Measurements from ENCODE around the gene IRF2BP2.

Gene IRF2BP2

DNA sequence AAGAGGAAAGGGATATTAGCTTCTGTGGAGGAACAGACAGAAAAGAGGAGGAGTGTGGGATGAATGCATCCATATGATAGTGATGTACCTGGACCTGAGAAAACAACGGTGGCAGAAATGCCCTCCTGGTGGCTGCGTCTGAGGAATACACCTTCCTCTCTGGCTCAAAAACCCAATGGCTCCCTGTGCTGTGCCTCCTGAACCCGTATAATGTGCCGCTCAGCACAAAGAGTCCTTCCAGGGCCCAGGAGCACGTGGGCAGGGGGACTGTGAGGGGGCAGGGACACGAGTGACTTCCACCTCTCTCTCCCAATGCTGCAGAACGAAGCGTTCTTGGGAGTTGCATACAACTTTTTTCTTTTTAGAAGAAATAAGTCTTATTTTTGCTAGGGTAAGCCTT is 31.2 kb downstream of the IRF2BP2 start:
- no peak for ATAC-seq

DNA sequence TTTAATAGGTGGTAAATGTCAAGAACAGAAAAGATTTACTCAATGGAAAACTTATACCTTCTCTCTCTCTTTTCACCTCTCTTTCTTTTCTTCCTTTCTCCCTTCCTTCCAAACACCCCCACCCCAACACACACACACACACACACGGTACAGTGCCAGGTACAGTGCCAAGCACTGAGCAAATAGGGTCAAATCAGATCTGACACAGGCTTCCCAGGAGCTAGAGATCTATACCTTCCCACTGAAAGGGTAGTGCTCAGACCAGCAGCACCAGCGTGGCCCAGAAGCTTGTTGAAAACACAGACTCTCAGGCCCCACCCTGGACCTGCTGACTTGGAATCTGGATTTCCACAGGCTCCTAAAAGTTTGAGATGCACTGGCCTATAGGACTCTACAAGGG is 31.9 kb downstream of the IRF2BP2 start:
- ATAC-seq = no peak
- TF ChIP-seq TOX (CRISPR knock-in tag; IDR thresholded peaks at IDR 0.05; ENCODE audit: borderline replicate concordance) = no peak
- TF ChIP-seq BACH2 (CRISPR knock-in tag; IDR thresholded peaks at IDR 0.05; ENCODE audit: borderline replicate concordance) = no peak
- no peak for TF ChIP-seq ARNTL (CRISPR knock-in tag; IDR thresholded peaks at IDR 0.05; ENCODE audit: borderline replicate concordance, low read depth)
- no peak for TF ChIP-seq ESRRG (CRISPR knock-in tag; IDR thresholded peaks at IDR 0.05)
- no peak for TF ChIP-seq PPARA (CRISPR knock-in tag; IDR thresholded peaks at IDR 0.05; ENCODE audit: borderline replicate concordance)
- no peak for TF ChIP-seq ZFP30 (CRISPR knock-in tag; IDR thresholded peaks at IDR 0.05)
- no peak for TF ChIP-seq TCF4 (CRISPR knock-in tag; IDR thresholded peaks at IDR 0.05; ENCODE audit: borderline replicate concordance)

More for the DNA sequence above, 31.2 kb downstream of the IRF2BP2 start:
- no peak for TF ChIP-seq OSR1 (CRISPR knock-in tag; IDR thresholded peaks at IDR 0.05)
- no peak for TF ChIP-seq GLIS3 (CRISPR knock-in tag; IDR thresholded peaks at IDR 0.05)
- no peak for TF ChIP-seq SNAI2 (CRISPR knock-in tag; IDR thresholded peaks at IDR 0.05)
- no peak for TF ChIP-seq BACH2 (CRISPR knock-in tag; IDR thresholded peaks at IDR 0.05; ENCODE audit: borderline replicate concordance)
- no peak for TF ChIP-seq TCF4 (CRISPR knock-in tag; IDR thresholded peaks at IDR 0.05; ENCODE audit: borderline replicate concordance)
- TF ChIP-seq ZFP3 (CRISPR knock-in tag; IDR thresholded peaks at IDR 0.05) = no peak
- no peak for TF ChIP-seq ESRRG (CRISPR knock-in tag; IDR thresholded peaks at IDR 0.05)
- TF ChIP-seq PPARA (CRISPR knock-in tag; IDR thresholded peaks at IDR 0.05; ENCODE audit: borderline replicate concordance) = no peak
- TF ChIP-seq ISL1 (CRISPR knock-in tag; IDR thresholded peaks at IDR 0.05) = no peak
- no peak for TF ChIP-seq ZNF565 (CRISPR knock-in tag; conservative IDR thresholded peaks at IDR 0.05; ENCODE audit: low read depth)
- no peak for TF ChIP-seq ZFP30 (CRISPR knock-in tag; IDR thresholded peaks at IDR 0.05)
- no peak for TF ChIP-seq ZC3H10 (CRISPR knock-in tag; IDR thresholded peaks at IDR 0.05)
- no peak for TF ChIP-seq CSRNP3 (CRISPR knock-in tag; IDR thresholded peaks at IDR 0.05)
- no peak for TF ChIP-seq CSDC2 (CRISPR knock-in tag; IDR thresholded peaks at IDR 0.05)

DNA sequence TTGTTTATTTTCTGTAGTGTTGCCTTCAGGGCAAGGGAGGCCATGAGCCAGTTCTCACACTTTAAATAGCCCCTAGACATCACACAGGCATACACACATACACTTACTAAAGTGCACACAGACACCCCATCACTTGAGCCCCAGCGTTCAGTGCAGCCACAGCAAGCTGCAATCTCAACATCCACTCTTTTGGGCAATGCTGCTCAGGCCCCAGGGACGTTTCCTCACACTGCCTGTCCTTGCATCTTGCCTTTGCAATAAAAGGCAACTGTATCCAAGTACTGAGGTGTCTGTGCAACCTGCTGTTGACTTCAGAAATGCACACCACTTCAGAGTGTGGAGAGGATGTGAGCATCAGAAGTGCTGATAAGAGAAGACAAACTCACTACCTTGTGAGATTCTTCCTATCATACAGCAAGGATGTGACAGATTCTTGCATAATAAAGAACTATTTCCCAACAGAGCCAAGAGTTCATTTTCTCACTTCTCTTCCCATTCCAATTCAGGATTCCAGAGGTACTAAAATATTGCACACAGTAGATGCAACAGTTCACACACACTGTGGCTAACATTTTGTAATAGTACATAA is 36.2 kb downstream of the IRF2BP2 start:
- ATAC-seq = no peak
- TF ChIP-seq ESRRG (CRISPR knock-in tag; IDR thresholded peaks at IDR 0.05) (no peak), PPARA (CRISPR knock-in tag; IDR thresholded peaks at IDR 0.05; ENCODE audit: borderline replicate concordance) (no peak), TSHZ2 (CRISPR knock-in tag; IDR thresholded peaks at IDR 0.05) (no peak), ISL1 (CRISPR knock-in tag; IDR thresholded peaks at IDR 0.05) (no peak), SNAI2 (CRISPR knock-in tag; IDR thresholded peaks at IDR 0.05) (no peak), TCF4 (CRISPR knock-in tag; IDR thresholded peaks at IDR 0.05; ENCODE audit: borderline replicate concordance) (no peak), ZNF8 (CRISPR knock-in tag; IDR thresholded peaks at IDR 0.05) (no peak), ZC3H10 (CRISPR knock-in tag; IDR thresholded peaks at IDR 0.05) (no peak), TOX (CRISPR knock-in tag; IDR thresholded peaks at IDR 0.05; ENCODE audit: borderline replicate concordance) (no peak), ARNTL (CRISPR knock-in tag; IDR thresholded peaks at IDR 0.05; ENCODE audit: borderline replicate concordance, low read depth) (no peak)
- TF ChIP-seq, protein P1, sequence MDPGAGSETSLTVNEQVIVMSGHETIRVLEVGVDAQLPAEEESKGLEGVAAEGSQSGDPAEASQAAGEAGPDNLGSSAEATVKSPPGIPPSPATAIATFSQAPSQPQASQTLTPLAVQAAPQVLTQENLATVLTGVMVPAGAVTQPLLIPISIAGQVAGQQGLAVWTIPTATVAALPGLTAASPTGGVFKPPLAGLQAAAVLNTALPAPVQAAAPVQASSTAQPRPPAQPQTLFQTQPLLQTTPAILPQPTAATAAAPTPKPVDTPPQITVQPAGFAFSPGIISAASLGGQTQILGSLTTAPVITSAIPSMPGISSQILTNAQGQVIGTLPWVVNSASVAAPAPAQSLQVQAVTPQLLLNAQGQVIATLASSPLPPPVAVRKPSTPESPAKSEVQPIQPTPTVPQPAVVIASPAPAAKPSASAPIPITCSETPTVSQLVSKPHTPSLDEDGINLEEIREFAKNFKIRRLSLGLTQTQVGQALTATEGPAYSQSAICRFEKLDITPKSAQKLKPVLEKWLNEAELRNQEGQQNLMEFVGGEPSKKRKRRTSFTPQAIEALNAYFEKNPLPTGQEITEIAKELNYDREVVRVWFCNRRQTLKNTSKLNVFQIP (CRISPR knock-in tag; IDR thresholded peaks at IDR 0.05; ENCODE audit: borderline replicate concordance, low read depth) = no peak

GRCh38 chr1:234572966-234573365 is 37.0 kb downstream of the IRF2BP2 start:
- TF ChIP-seq PPARA (CRISPR knock-in tag; IDR thresholded peaks at IDR 0.05; ENCODE audit: borderline replicate concordance) = no peak
- TF ChIP-seq ZFP30 (CRISPR knock-in tag; IDR thresholded peaks at IDR 0.05) = no peak
- TF ChIP-seq CREB5 (CRISPR knock-in tag; IDR thresholded peaks at IDR 0.05; ENCODE audit: low read depth) = no peak
- TF ChIP-seq OSR1 (CRISPR knock-in tag; IDR thresholded peaks at IDR 0.05) = no peak
- no peak for TF ChIP-seq PATZ1 (CRISPR knock-in tag; IDR thresholded peaks at IDR 0.05; ENCODE audit: borderline replicate concordance)
- TF ChIP-seq CSDC2 (CRISPR knock-in tag; IDR thresholded peaks at IDR 0.05) = no peak
- no peak for TF ChIP-seq CSRNP3 (CRISPR knock-in tag; IDR thresholded peaks at IDR 0.05)
- TF ChIP-seq ESRRG (CRISPR knock-in tag; IDR thresholded peaks at IDR 0.05) = no peak
- no peak for ATAC-seq

Measured in SK-N-SH treated with all-trans-retinoic acid at 6 μM for 48 hours (cell line).